HepG2 (cell line): Measurements from ENCODE around the gene RHBDD1. TPM values are rescaled to one million over a fixed set of nuclear protein-coding genes. Genes with fewer than 3 reads are reported as not detected.

Experiments
- ADNP ChIP-seq: sonication (generic); formaldehyde crosslinking; IDR thresholded peaks from 2 replicates; pipeline ENCODE4 v1.4.0; 2020; ENCODE audit warnings: missing genetic modification reagents
- ATF1 ChIP-seq: IDR thresholded peaks from 2 replicates; pipeline ENCODE4 v1.6.1; 2016; ENCODE audit warnings: mild to moderate bottlenecking, control low read depth
- CBX1 ChIP-seq: IDR thresholded peaks from one replicate; pipeline ENCODE4 v1.6.1; 2016; ENCODE audit warnings: antibody characterized with exemption, low read depth
- CEBPG ChIP-seq: IDR thresholded peaks from 2 replicates; pipeline ENCODE4 v1.6.1; 2016
- DNMT1 ChIP-seq: sonication (generic); formaldehyde crosslinking; IDR thresholded peaks from 2 replicates; pipeline ENCODE4 v1.5.1; 2020; ENCODE audit warnings: mild to moderate bottlenecking, missing genetic modification reagents
- ELF4 ChIP-seq: sonication (generic); formaldehyde crosslinking; IDR thresholded peaks from 2 replicates; pipeline ENCODE4 v1.5.0; 2020; ENCODE audit warnings: missing genetic modification reagents, mild to moderate bottlenecking, moderate library complexity, borderline replicate concordance
- HNRNPH1 ChIP-seq: fragments of 200-400 bp; formaldehyde crosslinking; optimal IDR thresholded peaks from 2 replicates; pipeline ENCODE3; 2017; ENCODE audit warnings: mild to moderate bottlenecking, low read depth, low read length
- JUND ChIP-seq: sonication (generic); formaldehyde crosslinking; IDR thresholded peaks from 2 replicates; pipeline ENCODE4 v1.8.0; 2022; ENCODE audit warnings: mild to moderate bottlenecking, missing genetic modification reagents
- MAFG ChIP-seq: sonication (generic); formaldehyde crosslinking; IDR thresholded peaks from 2 replicates; pipeline ENCODE4 v1.5.1; 2020; ENCODE audit warnings: mild to moderate bottlenecking, missing genetic modification reagents
- SIN3B ChIP-seq: fragments of 150-350 bp; IDR thresholded peaks from 2 replicates; pipeline ENCODE4 v1.6.1; 2014; ENCODE audit warnings: low read length
- TOPORS ChIP-seq: sonication (generic); formaldehyde crosslinking; IDR thresholded peaks from 2 replicates; pipeline ENCODE4 v1.8.0; 2023; ENCODE audit warnings: mild to moderate bottlenecking, missing genetic modification reagents
- ZFP1 ChIP-seq: IDR thresholded peaks from 2 replicates; pipeline ENCODE4 v1.6.1; 2016
- ZFP37 ChIP-seq: sonication (generic); formaldehyde crosslinking; IDR thresholded peaks from 2 replicates; pipeline ENCODE4 v1.4.0; 2020; ENCODE audit warnings: missing genetic modification reagents, borderline replicate concordance
- ZNF383 ChIP-seq: sonication (generic); formaldehyde crosslinking; IDR thresholded peaks from 2 replicates; pipeline ENCODE4 v1.4.0; 2020; ENCODE audit warnings: missing genetic modification reagents, mild to moderate bottlenecking, borderline replicate concordance
- ZNF543 ChIP-seq: sonication (generic); formaldehyde crosslinking; IDR thresholded peaks from 2 replicates; pipeline ENCODE4 v1.4.0; 2020; ENCODE audit warnings: mild to moderate bottlenecking, missing genetic modification reagents
- ZNF567 ChIP-seq: sonication (generic); formaldehyde crosslinking; IDR thresholded peaks from 2 replicates; pipeline ENCODE4 v1.8.1; 2023; ENCODE audit warnings: mild to moderate bottlenecking, missing genetic modification reagents, borderline replicate concordance
- ZNF83 ChIP-seq: sonication (generic); formaldehyde crosslinking; IDR thresholded peaks from 2 replicates; pipeline ENCODE4 v1.4.0; 2020; ENCODE audit warnings: missing genetic modification reagents, mild to moderate bottlenecking, borderline replicate concordance
- polyA plus RNA-seq, 8 experiments: library from polyadenylated mRNA; depleted of rRNA in 3 of 8; stranded (reverse) in 7 of 8; unstranded in 1 of 8; fragments of >200 nt; fragmentation: Illumina TruSeq in 4 of 8; extraction: Trizol in 4 of 8; gene quantifications; 2 replicates each; pipeline versions ENCODE4 v1.2.1 to v1.2.3, GENCODE V29; 2011 to 2016; ENCODE audit warnings: low read depth in 4 of 8, missing spikeins in 1 of 8, mixed read lengths in 1 of 8; ENCODE audit not compliant: insufficient read depth in 1 of 8
- total RNA-seq, 5 experiments: library from RNA; depleted of rRNA; stranded (reverse); fragments of >200 nt; fragmentation: Illumina TruSeq; extraction: Trizol; gene quantifications; 2 replicates each; pipeline ENCODE4 v1.2.3, GENCODE V29; 2016; ENCODE audit warnings: low read depth in 1 of 5
- TF ChIP-seq, protein P1 (sequence below): sonication (generic); formaldehyde crosslinking; IDR thresholded peaks from 2 replicates; pipeline ENCODE4 v1.5.0; 2020; ENCODE audit warnings: missing genetic modification reagents
- TF ChIP-seq, protein P2 (sequence below): sonication (generic); formaldehyde crosslinking; IDR thresholded peaks from 2 replicates; pipeline ENCODE4 v1.4.0; 2020; ENCODE audit warnings: mild to moderate bottlenecking, missing genetic modification reagents
- TF ChIP-seq, protein P3 (sequence below): sonication (generic); formaldehyde crosslinking; IDR thresholded peaks from 2 replicates; pipeline ENCODE4 v1.4.0; 2020; ENCODE audit warnings: missing genetic modification reagents, mild to moderate bottlenecking, borderline replicate concordance
- TF ChIP-seq, protein P4 (sequence below): sonication (generic); formaldehyde crosslinking; IDR thresholded peaks from 2 replicates; pipeline ENCODE4 v1.4.0; 2020; ENCODE audit warnings: missing genetic modification reagents

RHBDD1 gene
- total and polyA plus RNA-seq, 2 of the 13 experiments (the other 11 are each of a cell fraction or from before 2014, with no cell fraction given) = 8.2 to 9.5 TPM

DNA sequence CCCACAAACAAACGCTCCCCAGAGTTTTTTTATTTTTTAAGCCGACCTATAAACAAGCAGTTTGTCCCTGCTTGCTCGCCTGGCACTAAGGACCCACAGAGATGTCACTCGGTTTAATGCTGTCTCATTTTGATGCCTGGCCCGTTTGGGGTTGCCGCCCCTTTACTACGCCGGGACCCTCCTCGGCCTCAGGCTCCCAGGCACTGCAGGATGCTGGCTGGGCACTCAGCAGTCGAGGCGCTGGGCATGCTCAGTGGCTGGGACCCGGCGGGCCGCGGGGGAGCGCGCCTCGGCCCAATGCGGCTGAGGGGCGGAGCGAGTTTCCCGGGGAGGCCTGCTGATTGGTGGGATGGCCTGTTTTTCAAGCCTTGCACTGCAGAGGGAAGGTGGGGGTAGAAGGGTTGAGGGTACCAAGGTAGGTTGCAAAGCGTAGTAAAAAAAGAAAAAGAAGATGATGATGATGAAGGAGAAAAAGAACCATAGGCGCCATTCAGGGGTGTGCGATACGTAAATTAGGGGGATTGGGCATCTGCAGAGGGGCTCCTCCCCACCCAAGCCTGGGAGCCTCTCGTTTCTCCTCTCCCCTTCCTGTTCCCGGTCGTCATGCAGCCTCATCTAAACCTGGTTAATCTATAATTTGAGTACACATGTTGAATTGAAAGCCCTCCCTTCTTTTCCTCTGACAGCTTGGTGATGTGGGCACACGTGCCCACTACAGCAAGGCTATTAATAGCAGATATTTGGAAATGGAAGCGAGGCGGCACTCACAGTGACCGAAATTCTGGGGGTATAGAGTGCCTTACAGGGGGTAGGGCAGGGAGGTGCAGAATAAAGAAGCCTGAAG, 34.7 kb upstream of the RHBDD1 start (continued):
- TF ChIP-seq, protein P1, sequence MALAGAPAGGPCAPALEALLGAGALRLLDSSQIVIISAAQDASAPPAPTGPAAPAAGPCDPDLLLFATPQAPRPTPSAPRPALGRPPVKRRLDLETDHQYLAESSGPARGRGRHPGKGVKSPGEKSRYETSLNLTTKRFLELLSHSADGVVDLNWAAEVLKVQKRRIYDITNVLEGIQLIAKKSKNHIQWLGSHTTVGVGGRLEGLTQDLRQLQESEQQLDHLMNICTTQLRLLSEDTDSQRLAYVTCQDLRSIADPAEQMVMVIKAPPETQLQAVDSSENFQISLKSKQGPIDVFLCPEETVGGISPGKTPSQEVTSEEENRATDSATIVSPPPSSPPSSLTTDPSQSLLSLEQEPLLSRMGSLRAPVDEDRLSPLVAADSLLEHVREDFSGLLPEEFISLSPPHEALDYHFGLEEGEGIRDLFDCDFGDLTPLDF (CRISPR knock-in tag) = no peak
- TF ChIP-seq ZNF567 (no peak; the same call in 1 of the 2 replicates), CEBPG (CRISPR knock-in tag) (no peak), ZFP1 (CRISPR knock-in tag) (no peak), MAFG (no peak), ZFP37 (CRISPR knock-in tag) (no peak), HNRNPH1 (no peak), DNMT1 (CRISPR knock-in tag) (no peak), SIN3B (no peak), ZNF83 (CRISPR knock-in tag) (no peak), ZNF383 (CRISPR knock-in tag) (no peak), ELF4 (no peak), ZNF543 (CRISPR knock-in tag) (0 out of 2 replicates have a peak, but pooled peaks have one; percentile 12), ADNP (CRISPR knock-in tag) (no peak), TOPORS (CRISPR knock-in tag) (no peak), CBX1 (peak; percentile 74), ATF1 (CRISPR knock-in tag) (peak; percentile 68; the same call in 1 of the 2 replicates), JUND (CRISPR knock-in tag) (no peak)
- TF ChIP-seq, protein P2, sequence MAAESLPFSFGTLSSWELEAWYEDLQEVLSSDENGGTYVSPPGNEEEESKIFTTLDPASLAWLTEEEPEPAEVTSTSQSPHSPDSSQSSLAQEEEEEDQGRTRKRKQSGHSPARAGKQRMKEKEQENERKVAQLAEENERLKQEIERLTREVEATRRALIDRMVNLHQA (CRISPR knock-in tag) = no peak
- TF ChIP-seq, protein P3, sequence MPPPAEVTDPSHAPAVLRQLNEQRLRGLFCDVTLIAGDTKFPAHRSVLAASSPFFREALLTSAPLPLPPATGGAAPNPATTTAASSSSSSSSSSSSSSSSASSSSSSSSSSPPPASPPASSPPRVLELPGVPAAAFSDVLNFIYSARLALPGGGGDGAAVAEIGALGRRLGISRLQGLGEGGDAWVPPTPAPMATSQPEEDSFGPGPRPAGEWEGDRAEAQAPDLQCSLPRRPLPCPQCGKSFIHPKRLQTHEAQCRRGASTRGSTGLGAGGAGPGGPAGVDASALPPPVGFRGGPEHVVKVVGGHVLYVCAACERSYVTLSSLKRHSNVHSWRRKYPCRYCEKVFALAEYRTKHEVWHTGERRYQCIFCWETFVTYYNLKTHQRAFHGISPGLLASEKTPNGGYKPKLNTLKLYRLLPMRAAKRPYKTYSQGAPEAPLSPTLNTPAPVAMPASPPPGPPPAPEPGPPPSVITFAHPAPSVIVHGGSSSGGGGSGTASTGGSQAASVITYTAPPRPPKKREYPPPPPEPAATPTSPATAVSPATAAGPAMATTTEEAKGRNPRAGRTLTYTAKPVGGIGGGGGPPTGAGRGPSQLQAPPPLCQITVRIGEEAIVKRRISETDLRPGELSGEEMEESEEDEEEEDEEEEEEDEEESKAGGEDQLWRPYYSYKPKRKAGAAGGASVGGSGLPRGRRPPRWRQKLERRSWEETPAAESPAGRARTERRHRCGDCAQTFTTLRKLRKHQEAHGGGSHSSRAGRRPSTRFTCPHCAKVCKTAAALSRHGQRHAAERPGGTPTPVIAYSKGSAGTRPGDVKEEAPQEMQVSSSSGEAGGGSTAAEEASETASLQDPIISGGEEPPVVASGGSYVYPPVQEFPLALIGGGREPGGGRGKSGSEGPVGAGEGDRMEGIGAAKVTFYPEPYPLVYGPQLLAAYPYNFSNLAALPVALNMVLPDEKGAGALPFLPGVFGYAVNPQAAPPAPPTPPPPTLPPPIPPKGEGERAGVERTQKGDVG = 0 out of 2 replicates have a peak, but pooled peaks have one; percentile 13
- TF ChIP-seq, protein P4, sequence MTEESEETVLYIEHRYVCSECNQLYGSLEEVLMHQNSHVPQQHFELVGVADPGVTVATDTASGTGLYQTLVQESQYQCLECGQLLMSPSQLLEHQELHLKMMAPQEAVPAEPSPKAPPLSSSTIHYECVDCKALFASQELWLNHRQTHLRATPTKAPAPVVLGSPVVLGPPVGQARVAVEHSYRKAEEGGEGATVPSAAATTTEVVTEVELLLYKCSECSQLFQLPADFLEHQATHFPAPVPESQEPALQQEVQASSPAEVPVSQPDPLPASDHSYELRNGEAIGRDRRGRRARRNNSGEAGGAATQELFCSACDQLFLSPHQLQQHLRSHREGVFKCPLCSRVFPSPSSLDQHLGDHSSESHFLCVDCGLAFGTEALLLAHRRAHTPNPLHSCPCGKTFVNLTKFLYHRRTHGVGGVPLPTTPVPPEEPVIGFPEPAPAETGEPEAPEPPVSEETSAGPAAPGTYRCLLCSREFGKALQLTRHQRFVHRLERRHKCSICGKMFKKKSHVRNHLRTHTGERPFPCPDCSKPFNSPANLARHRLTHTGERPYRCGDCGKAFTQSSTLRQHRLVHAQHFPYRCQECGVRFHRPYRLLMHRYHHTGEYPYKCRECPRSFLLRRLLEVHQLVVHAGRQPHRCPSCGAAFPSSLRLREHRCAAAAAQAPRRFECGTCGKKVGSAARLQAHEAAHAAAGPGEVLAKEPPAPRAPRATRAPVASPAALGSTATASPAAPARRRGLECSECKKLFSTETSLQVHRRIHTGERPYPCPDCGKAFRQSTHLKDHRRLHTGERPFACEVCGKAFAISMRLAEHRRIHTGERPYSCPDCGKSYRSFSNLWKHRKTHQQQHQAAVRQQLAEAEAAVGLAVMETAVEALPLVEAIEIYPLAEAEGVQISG (CRISPR knock-in tag) = no peak
